Measurements from ENCODE around the gene DNAH7. TPM values are rescaled to one million over a fixed set of nuclear protein-coding genes. Genes with fewer than 3 reads are reported as not detected.

The DNAH7 gene
- total and polyA plus RNA-seq, 2 experiments from 2014 or later = 0.35 to 1.1 TPM

- DNase-seq (ENCODE audit: low spot score) = no peak
- peaks cover 2% of the 10 kb centered on the region; the same call in 2 of the 3 replicates for H3K36me3 Mint-ChIP-seq (ENCODE audit: low read depth)
- H3K4me3 Mint-ChIP-seq = no peak overlapping the region
- Histone ChIP-seq H3K4me3 (no peak overlapping the region), H3F3A (replicated peaks; ENCODE audit: low read depth) (no peaks in the 10 kb centered on the region), H3K79me2 (replicated peaks; ENCODE audit: insufficient read depth) (no peaks in the 10 kb centered on the region), H4K20me1 (replicated peaks; ENCODE audit: insufficient read depth) (no peaks in the 10 kb centered on the region), H3K4me1 (ENCODE audit: insufficient read depth) (peaks cover 20% of the 10 kb centered on the region), H3K36me3 (ENCODE audit: insufficient read depth) (no peaks in the 10 kb centered on the region), H3K9me2 (ENCODE audit: insufficient read depth) (no peaks in the 10 kb centered on the region), H3K27ac (ENCODE audit: low read depth) (no peak overlapping the region), H3K27me3 (ENCODE audit: insufficient read depth) (no peaks in the 10 kb centered on the region), H2AFZ (peak overlapping the region; percentile 49; the same call in 1 of the 2 replicates), H3K4me2 (no peak overlapping the region)
- no peaks in the 10 kb centered on the region for H3K27me3 Mint-ChIP-seq (ENCODE audit: insufficient read depth, low read depth, poor library complexity)
- no peak overlapping the region for H3K27ac Mint-ChIP-seq
- TF ChIP-seq POLR2AphosphoS5 (IDR thresholded peaks at IDR 0.05; ENCODE audit: low read depth) (no peak), EZH2phosphoT487 (IDR thresholded peaks at IDR 0.05; ENCODE audit: unreplicated experiment) (no peak), CTCF (conservative IDR thresholded peaks at IDR 0.05; ENCODE audit: low read depth in 2 of 2) (no peak), NANOG (IDR thresholded peaks at IDR 0.05; ENCODE audit: borderline replicate concordance) (no peak), ZNF114 (CRISPR knock-in tag; IDR thresholded peaks at IDR 0.05) (no peak), EZH2 (IDR thresholded peaks at IDR 0.05; ENCODE audit: low read depth, unreplicated experiment) (no peak), CREB1 (CRISPR knock-in tag; IDR thresholded peaks at IDR 0.05; ENCODE audit: low read depth) (no peak), ZNF462 (CRISPR knock-in tag; IDR thresholded peaks at IDR 0.05) (no peak), REST (IDR thresholded peaks at IDR 0.05; ENCODE audit: unreplicated experiment) (no peak), ZNF331 (CRISPR knock-in tag; IDR thresholded peaks at IDR 0.05; ENCODE audit: low read depth) (no peak), ETS1 (IDR thresholded peaks at IDR 0.05) (no peak), STAT1 (IDR thresholded peaks at IDR 0.05; ENCODE audit: unreplicated experiment) (no peak)
- no peak for ATAC-seq
- H3K9me3 Mint-ChIP-seq = peaks cover 2% of the 10 kb centered on the region
- H3K4me1 Mint-ChIP-seq = peaks cover 29% of the 10 kb centered on the region
These were observed 31.3 kb upstream of the DNAH7 start for GRCh38 chr2:196099916-196100315.
